Esophagus squamous epithelium (tissue), 4 donors: Measurements from ENCODE around the gene TMEM8B.

Experiments used
- CTCF ChIP-seq, 6 experiments: fragments of 450-650 bp in 4 of 6; fragments of 200-600 bp in 2 of 6; sonication (generic) in 2 of 6; IDR thresholded peaks; one replicate each; pipeline ENCODE4 v1.5.1; 2016 to 2019; ENCODE audit warnings: antibody characterized with exemption in 6 of 6, mild to moderate bottlenecking in 4 of 6, moderate library complexity in 4 of 6
- POLR2A ChIP-seq, 4 donors: fragments of 450-650 bp; IDR thresholded peaks; one replicate each; pipeline ENCODE4 v1.6.1; 2017; ENCODE audit warnings: antibody characterized with exemption in 4 of 4, mild to moderate bottlenecking in 4 of 4, moderate library complexity in 3 of 4

GRCh38 chr9:35907711-35908503 is 78.9 kb downstream of the TMEM8B start:
- TF ChIP-seq CTCF (IDR thresholded peaks at IDR 0.05) (no peak), POLR2A (IDR thresholded peaks at IDR 0.05) (no peak)
